GM18507 (cell line): ENCODE measurements around the gene DAB2IP.

Source experiments
- DNase-seq: peaks from one replicate; pipeline ENCODE4 v3.0.0; 2011; ENCODE audit warnings: low read depth; ENCODE audit not compliant: insufficient read length; ENCODE audit errors: extremely low spot score
- FAIRE-seq: peaks from 2 replicates; lab custom pipeline; 2011; peaks lifted over from hg19 to GRCh38; lab: Jason Lieb, UNC

DAB2IP gene

DNA sequence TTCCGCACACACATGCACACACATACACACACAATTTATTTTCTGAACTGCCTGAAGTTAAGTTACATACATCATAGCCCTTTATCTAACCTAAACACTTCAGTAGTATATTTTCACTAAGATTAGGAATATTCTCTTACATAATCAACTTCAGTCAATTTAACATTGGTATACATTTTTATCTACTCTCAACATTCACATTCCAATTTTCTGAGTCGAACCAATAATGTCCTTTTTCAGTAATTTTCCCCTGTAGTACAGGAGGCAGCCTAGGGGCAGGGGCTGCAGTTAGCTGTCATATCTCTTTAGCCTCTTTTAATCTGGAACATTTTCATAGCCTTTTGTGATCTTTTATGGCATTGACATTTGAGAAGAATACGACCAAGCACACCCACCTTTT is 150.1 kb downstream of the DAB2IP start:
- FAIRE-seq (no peak), DNase-seq (no peak)

DNA sequence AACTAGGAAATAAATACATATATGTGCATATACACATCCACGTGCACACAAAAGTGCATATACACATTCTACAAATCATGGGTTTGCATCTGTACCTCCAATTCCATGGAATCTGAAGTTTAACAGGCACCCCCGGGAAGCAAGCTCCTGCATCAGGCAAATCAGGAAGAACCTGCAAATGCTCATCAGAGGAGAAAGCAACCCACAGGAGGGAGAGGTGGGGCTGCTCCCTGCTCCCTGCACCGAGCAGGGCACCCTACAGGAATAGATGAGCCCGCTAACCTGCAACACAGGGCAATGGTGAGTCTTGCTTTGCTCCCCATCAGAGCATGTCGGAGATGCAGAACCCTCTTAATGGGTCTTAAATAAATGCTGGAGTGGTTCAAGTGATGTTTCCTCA is 151.3 kb downstream of the DAB2IP start:
- DNase-seq, result no peak
- FAIRE-seq, result no peak

DNA sequence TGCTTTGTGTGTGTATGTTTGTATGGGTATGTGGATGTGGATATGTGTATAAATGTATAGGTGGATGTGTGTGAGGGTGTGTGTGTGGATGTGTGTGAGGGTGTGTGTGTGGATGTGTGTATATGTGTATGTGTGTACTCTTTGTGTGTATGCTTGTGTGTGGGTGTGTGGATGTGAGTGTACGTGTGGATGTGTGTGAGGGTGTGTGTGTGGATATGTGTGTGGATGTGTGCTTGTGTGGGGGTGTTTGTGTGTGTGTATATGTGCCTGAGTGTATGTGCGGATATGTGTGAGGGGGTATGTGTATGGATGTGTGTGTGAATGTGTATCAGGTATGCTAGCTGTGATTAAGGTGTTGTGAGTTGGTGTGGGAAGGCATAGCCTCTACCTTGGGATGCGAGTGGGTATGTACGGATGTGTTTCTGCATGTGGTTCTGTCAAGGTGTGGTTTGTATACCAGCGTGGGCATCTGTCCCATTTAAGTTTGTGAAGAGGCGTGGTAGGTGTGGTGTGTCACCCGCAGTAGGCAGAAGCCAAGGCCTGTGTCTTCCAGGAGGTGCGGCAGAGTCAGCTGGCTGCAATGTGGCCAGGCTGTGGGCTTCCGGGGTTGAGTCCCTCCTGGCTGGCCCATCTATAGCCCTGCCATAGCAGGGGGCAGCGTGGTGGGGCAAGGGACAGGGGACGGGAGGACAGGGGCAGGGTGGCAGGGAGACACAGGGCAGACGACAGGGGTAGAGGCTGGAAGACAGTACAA is 155.8 kb downstream of the DAB2IP start:
- FAIRE-seq (no peak), DNase-seq (no peak)

DNA sequence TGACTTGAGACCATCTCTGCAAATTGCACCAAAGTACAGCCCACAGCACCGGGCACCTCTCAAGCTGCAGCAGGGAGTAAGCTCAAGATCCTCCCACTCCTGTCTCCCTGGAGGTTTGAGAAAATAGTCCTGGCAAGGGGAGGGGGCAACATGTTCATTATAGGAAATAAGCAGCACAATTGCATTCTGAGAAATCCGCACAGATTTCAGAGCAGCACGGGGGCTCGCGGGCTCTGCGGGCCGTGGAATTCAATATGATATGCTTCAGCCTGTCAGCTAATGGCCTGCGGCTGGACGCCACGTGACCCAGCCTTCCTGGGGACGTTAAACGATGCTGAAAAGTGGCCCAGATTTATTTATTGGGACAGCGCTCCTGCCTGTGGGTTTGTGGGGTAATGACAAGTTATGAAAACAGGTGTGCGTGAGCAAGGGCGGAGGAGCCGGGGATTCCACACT is 156.4 kb downstream of the DAB2IP start:
- DNase-seq, result no peak
- FAIRE-seq, result no peak

DNA sequence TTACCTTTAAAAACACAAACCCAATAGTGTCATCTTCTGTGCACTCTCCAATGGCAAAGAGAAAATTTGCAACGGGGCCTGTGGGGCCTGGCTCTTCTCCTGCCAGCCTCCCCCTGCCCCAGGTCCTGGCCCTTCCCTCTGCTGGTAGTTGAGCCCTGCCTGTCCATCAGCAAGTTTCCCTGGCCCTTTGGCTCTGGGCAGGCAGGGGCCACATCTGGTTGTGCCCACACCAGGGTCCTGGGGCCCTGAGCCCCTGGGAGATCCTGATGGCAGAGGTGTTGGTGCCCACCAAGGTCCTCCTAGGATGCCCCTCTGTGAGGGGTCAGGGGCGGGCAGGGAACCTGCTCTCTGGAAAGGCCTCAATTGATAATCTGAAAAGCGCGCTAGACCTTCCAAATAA is 157.3 kb downstream of the DAB2IP start:
- FAIRE-seq, result no peak
- DNase-seq, result no peak

DNA sequence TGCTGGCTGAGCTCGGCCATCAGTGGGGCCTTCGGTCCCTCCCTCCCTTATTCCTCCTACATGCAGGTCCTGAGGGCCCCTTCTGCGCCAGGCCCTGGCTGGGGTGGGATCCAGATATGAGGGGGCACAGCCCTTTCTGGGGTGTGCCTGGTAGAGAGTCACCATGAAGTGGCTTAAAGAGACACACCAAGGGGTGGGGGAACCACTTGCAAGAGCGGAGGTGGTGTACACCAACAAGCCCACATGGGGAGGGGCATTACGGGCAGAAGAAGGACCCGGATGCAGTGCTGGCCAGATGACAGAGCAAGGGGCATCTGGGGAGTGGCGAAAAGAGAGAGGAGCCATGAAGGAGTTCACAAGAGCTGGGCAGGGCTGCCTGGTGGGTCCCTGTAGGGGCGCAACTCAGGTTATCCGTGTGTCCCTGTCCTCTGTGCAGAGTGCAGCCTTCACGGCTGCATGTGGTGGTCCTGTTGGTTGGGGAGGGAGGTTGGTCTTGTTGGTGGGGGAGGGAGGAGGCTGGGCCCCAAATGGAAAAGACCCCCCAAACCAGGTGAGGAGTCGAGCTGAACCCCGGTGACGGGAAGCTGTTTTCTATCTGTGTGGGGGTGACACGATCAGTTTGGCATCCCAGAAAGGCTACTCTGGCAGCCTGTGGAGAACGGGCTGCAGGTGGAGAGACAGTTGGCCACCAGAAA is 158.1 kb downstream of the DAB2IP start:
- no peak for FAIRE-seq
- DNase-seq, result no peak

DNA sequence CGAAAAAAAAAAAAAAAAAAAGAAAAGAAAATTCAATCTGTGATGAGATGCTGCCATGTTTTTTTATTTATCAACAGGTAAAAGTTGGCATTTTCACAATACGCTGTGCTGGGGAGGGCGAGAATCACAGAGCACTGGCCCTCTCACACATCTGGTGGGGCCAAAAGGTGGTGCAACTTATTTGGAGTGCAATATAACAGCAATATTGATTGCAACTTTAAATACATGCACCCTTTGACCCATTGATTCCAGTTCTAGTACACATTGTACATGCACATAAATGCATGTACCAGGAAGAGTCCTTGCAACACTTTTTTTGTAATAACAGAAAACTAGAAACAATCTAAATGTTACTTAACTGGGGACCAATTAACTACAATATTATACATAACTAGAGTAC is 159.1 kb downstream of the DAB2IP start:
- FAIRE-seq, result no peak

DNA sequence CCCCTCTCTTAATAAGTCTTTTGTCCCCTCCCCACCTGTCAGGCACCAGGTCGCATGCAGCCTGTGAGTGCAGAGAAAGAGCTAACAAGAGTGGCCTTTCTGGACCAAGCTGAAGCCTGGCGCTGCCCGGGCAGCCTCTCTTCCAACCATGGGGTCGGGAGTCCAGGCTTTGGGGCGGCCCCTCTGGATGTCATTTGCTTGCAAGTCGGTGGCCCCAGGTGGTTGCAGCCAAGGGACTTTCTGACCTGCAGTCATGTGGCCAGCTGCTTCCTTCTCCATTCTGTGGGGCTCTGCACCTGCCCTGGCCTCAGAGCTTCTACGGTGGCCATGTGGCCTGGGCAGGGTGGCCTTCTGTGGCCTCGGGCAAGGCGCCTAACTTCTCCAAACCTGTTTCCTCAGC is 159.7 kb downstream of the DAB2IP start:
- FAIRE-seq, result no peak
- no peak for DNase-seq

More for the DNA sequence above, 159.1 kb downstream of the DAB2IP start:
- DNase-seq, result no peak

DNA sequence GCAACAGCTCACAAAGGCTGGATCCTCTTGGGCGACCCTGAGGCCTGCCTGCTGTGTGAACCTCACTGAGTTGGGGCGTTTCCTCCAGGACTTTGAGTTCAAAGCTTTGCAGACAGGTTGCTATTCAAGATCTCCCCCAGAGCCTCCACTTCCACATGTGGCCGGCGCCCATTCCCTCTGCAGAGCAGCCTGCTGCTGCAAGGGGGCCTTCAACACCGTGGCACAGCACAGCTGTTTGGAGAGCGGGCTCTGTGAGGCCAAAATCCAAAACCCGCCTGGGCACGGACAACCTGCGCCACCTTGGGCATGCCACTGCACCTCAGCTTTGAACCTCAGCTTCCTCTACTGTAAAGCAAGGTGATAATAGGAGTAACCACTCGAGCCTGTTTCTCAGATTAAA is 160.3 kb downstream of the DAB2IP start:
- FAIRE-seq (no peak), DNase-seq (no peak)

DNA sequence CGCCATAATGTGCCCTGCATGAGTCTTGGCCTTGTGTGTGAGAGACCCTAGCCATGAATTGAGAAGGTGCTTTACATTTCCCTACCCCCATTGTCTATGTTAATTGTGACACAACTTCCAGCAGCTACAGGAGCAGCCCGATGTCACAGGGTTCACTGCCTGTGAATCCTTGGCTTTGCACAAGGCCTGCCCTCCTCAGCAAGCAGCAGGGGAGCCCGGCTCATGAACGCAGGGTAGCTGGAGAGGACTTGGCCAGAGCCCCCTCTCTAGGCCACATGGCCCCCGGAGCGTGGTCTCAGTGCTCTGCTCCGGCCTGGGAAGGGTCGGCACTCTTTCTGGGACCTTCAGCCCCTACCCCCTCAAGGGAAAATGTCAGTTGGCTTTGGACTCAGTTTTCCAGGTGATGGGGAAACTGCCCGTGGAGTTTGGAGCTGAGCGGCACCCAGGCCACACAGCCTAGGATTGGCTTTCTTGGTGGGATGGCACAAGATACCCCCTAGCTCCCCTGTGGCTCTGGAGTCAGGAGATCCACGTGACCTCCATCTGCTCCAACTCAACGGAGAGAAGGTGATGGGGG is 160.8 kb downstream of the DAB2IP start:
- no peak for DNase-seq
- no peak for FAIRE-seq

DNA sequence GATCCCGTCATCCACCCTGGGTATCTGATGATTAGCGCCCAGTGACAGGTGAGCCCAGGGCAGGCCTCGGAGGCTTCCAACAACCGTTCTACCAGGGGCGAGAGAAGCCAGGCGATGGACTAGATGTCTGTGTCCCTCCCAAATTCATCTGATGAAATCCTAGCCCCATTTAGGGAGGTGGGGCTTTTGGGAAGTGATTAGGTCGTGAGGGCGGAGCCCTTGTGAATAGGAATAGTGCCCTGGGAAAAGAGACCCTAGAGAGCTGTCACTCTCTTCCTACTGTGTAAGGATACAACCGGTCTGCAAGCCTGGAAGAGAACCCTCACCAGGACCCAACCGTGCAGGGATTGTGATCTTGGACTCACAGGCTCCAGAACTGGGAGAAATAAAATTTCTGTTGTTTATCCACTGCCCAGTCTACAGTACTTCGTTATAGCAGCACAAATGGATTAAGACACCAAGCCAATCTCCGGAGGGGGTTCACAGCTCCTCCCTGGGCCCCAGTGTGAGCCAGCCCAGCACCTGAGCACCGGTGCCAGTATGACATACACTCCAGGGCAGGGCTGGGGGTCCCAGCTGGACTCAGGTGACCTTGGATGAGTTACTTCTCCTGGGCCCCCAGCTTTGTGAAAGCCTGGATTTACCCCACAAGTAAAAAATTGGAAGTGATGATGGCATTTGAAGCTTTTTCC is 162.2 kb downstream of the DAB2IP start:
- no peak for FAIRE-seq
- no peak for DNase-seq

DNA sequence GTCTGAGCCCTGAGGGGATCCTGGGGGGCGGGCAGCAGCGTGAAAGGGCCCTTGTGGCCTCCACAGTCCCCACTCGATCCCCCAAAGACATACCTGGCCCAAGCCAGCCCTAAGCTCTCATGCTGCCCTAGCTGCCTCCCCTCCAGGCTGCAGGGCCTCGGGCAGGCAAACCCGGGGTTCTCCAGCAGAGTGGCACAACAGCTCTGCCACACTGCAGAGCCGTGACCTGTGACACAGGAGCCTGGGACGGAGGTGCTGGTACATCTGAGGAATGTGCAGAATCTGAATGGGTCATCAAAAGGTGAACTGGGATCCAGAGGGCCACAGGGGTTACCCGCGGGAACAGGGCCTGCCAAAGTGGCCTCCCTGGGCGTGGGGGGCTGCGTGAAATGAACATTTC is 163.2 kb downstream of the DAB2IP start:
- FAIRE-seq (no peak), DNase-seq (no peak)

DNA sequence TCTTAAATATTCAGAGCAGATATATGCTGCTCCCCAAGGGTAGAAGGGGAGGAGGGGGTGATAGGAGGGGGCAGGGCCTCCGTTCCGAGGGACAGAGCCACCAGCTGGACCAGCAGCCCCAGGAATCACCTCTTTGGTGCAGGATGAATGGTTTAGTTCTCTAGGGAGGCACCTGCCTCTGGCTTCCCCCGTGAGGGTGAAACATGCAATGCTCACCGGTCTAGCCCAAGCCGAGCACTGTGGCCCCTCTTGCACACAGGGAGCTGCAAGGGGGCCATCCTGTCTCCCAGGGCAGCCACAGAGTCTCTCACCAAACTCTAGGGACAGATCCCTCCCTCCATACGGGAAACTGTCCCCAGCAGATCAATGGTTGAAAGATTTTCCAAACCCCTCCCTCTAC is 163.7 kb downstream of the DAB2IP start:
- no peak for FAIRE-seq

DNA sequence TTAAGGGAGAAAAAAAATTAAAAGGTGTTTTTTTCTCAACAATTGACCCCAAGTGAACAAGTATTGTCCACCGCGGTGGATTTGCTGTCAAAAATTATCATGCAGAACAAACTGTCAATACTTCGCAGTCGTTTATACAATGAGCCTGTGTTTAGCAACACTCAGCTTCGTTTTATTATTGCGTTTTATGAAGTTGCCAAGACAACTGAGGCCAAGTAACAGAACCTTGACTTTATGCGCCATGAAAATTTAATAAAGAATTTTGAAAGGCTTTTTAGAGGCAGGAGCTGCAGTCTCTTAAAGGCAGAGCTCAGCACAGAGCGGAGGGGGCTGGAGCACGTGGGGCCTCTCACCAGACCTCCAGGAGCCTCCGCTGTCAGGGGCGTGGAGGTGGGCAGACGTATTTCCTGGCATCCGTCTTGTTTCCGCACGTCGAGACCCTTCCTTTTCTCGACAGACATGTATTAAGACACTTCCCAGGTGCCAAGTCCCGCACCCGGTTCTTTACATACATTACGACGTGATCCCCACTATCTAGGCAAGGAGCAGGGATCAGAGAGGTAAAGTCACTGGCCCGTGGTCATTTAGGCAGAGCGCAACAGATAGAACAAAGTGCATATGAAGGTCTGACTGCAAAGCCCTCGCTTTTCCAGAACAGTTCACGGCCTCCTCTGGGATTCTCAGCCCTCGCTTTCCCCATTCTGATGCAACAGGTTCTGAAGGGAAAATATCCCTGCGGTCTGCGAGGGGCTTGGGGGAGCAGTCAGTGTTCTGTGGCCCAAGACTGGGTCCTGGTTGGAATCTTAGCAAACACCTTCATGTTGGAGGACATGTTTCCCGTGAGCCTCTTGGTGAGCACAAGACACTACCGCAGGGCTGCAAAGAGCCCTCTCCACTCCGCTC is 164.4 kb downstream of the DAB2IP start:
- FAIRE-seq (no peak), DNase-seq (no peak)

More for the DNA sequence above, 163.7 kb downstream of the DAB2IP start:
- no peak for DNase-seq

DNA sequence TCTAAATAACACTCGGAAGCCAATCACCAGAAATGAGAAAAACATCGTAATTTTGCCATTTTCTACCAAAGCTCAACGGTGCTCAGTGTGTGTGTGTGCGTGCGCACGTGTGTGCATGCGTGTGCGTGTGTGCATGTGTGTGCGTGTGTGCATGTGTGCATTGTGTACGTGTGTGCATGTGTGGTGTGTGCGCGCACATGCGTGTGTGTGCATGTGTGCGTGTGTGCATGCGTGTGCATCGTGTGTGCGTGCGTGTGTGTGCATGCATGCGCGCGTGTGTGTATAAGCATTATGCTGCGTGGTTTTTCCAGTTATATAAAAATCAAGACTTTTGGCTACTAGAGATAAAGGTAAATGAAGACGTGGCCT is 165.0 kb downstream of the DAB2IP start:
- FAIRE-seq (no peak), DNase-seq (no peak)

DNA sequence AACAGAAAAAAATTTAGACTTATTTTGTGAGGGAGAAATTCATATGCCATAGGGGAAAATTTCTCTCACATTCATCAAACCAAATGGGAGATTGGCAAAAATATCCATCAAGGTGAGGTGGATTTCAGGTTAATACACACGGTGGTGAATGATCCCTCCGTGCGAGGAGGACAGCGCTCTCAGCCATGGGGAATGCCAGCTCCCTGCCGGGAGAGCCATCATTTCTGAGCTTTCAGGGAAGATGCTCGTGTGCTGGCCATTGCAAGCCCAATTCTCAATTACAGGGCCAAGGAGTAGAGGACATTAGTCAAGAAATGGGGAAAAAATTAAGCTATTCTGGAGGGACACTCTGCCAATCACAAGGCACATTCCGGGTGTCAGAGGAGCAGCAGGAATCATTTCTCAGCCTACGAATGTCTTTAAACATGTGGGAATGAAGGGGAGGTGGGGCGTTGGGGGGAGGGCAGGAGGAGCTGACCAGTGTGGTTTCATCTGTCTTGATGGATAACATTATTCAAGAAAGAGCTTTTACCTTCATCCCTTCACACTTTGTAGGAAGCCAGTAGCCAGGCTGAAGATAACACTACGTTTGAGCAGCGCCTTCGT is 165.5 kb downstream of the DAB2IP start:
- no peak for FAIRE-seq

DNA sequence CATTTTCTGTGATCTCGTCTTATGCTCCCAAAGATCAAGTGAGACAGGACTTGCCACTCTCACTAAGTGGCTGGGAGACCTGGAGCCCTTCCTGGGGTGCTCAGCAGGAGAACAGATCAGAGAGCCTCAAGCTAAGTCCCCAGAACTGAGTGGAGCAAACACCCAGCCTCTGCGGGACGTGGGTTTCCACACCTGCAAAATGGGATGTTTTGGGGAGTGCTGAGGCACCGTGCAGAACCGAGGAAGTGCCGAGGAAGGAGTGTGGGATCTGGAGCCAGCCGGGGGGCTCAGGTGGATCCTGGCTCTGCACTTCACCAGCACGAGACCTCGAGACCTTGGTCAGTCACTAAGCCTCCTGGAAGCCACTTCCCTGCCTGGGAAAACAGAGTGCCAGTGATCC is 166.0 kb downstream of the DAB2IP start:
- FAIRE-seq (no peak), DNase-seq (no peak)

More for the DNA sequence above, 165.5 kb downstream of the DAB2IP start:
- no peak for DNase-seq

DNA sequence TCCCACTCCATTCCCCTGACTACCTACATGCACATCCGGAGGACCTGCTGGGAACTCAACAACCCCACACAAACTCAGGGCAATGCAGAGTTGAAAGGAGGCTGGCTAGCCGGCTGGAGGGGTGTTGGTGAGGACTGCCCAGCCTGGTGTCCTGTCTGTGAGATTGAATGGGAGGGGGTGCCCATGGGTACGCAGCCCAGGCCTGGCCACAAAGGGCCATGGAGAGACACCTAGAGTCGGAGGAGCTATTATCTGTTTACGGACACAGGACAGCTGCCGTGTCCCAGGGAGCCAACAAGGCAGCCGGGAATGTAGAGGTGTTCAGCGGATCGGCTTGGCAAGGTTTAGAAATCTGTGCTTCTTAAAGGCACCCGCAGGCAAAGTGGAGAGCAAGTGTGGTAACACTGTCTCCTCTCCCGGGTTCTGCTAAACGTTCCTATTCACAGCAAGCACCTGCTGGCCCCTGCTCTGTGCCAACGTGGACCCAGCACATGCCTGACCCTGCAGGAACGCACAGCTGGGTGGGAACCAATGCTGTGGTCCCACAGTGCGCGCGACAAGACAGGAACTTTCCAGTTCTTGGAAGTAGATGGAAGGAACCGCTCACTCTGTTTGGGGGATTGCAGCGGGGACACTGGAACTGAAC is 166.7 kb downstream of the DAB2IP start:
- DNase-seq, result no peak
- FAIRE-seq, result no peak
